ENCODE measurements around the gene CTNNBL1.

- TF ChIP-seq, protein P1, sequence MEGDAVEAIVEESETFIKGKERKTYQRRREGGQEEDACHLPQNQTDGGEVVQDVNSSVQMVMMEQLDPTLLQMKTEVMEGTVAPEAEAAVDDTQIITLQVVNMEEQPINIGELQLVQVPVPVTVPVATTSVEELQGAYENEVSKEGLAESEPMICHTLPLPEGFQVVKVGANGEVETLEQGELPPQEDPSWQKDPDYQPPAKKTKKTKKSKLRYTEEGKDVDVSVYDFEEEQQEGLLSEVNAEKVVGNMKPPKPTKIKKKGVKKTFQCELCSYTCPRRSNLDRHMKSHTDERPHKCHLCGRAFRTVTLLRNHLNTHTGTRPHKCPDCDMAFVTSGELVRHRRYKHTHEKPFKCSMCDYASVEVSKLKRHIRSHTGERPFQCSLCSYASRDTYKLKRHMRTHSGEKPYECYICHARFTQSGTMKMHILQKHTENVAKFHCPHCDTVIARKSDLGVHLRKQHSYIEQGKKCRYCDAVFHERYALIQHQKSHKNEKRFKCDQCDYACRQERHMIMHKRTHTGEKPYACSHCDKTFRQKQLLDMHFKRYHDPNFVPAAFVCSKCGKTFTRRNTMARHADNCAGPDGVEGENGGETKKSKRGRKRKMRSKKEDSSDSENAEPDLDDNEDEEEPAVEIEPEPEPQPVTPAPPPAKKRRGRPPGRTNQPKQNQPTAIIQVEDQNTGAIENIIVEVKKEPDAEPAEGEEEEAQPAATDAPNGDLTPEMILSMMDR (IDR thresholded peaks at IDR 0.05), result no peak
- TF ChIP-seq POLR2A (IDR thresholded peaks at IDR 0.05), result no peak
Observed at GRCh38 chr20:37734228-37734985, 40.6 kb downstream of the CTNNBL1 start.

Measured in heart left ventricle (tissue), 13 donors.